ENCODE data around the gene KCNA10. TPM values are rescaled to one million over a fixed set of nuclear protein-coding genes. Genes with fewer than 3 reads are reported as not detected.

Gene KCNA10
- not detected in 2 replicates for total RNA-seq

GRCh38 chr1:110519125-110519810 is at the start of gene KCNA10:
Gene KCNA10 (minus strand): TSS chr1:110519175. CDS start chr1:110518787, 388 bp downstream.

Other genes with a start within 250 kb of the KCNA10 start
- 33.3 and 65.6 TPM in 2 replicates for gene RBM15, start 179.8 kb downstream of the KCNA10 start, total RNA-seq
- gene SLC16A4, start 128.1 kb downstream of the KCNA10 start, total RNA-seq, result 57.8 and 106 TPM in 2 replicates
- gene LAMTOR5, start 111.5 kb downstream of the KCNA10 start, total RNA-seq, result 65.9 and 73.2 TPM in 2 replicates
- not detected in 2 replicates for gene PROK1, start 68.0 kb downstream of the KCNA10 start, total RNA-seq
- gene KCNA2, start 87.2 kb upstream of the KCNA10 start, total RNA-seq, result under 0.01 TPM in 1 of 2 replicates, not detected in the other
- 0.66 and 6.4 TPM in 2 replicates for gene KCNA3, start 155.8 kb upstream of the KCNA10 start, total RNA-seq